Sigmoid colon (tissue), 3 donors: ENCODE results near the gene TAF6L.

Experiments
- POLR2A ChIP-seq, 2 donors: fragments of 450-650 bp; IDR thresholded peaks; one replicate each; pipeline ENCODE4 v1.6.1; 2016; ENCODE audit warnings: antibody characterized with exemption in 2 of 2, mild to moderate bottlenecking in 2 of 2, moderate library complexity in 2 of 2
- TF ChIP-seq, protein P1 (sequence below), 4 experiments: fragments of 450-650 bp in 3 of 4; fragments of 200-600 bp in 1 of 4; IDR thresholded peaks; one replicate each; pipeline ENCODE4 v1.5.1; 2016 to 2019; ENCODE audit warnings: antibody characterized with exemption in 4 of 4, mild to moderate bottlenecking in 3 of 4, moderate library complexity in 2 of 4

DNA sequence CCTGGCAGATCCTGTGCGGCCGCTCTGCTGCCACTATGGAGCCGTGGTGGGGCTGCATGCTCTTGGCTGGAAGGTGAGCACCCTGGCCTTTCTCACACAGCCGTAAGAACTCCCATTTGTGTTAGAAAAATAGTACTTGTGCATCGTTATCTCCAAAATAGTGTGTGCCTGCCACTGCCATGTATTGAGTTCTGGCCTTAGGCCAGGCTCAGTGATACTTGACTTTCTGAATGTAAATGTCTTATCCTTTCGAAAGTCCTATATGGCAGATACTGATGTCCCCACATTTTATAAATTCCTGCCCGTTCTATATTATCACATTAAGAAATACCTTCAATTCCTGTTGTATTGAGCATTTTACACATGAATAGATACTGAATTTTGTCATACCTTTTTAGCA, 11.6 kb downstream of the TAF6L start:
- TF ChIP-seq, protein P1, sequence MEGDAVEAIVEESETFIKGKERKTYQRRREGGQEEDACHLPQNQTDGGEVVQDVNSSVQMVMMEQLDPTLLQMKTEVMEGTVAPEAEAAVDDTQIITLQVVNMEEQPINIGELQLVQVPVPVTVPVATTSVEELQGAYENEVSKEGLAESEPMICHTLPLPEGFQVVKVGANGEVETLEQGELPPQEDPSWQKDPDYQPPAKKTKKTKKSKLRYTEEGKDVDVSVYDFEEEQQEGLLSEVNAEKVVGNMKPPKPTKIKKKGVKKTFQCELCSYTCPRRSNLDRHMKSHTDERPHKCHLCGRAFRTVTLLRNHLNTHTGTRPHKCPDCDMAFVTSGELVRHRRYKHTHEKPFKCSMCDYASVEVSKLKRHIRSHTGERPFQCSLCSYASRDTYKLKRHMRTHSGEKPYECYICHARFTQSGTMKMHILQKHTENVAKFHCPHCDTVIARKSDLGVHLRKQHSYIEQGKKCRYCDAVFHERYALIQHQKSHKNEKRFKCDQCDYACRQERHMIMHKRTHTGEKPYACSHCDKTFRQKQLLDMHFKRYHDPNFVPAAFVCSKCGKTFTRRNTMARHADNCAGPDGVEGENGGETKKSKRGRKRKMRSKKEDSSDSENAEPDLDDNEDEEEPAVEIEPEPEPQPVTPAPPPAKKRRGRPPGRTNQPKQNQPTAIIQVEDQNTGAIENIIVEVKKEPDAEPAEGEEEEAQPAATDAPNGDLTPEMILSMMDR (IDR thresholded peaks at IDR 0.05): no peak
- no peak for TF ChIP-seq POLR2A (IDR thresholded peaks at IDR 0.05)
